22Rv1 (cell line): ENCODE measurements around the gene MCUB.

Experiments
- CTCF ChIP-seq: fragments of 450-650 bp; IDR thresholded peaks from 2 replicates; pipeline ENCODE4 v1.5.1; 2017; ENCODE audit warnings: mild to moderate bottlenecking
- ZFX ChIP-seq: fragments of 450-650 bp; IDR thresholded peaks from 2 replicates; pipeline ENCODE4 v1.6.1; 2017; ENCODE audit warnings: antibody characterized with exemption, borderline replicate concordance

- no peak for TF ChIP-seq CTCF
- TF ChIP-seq ZFX, result no peak
Observed at GRCh38 chr4:109614015-109614414, 54.0 kb downstream of the MCUB start.
